Activated CD4-positive, alpha-beta memory T cell treated with anti-CD3 and anti-CD28 coated beads for 36 hours (primary cell): ENCODE measurements around the gene DPP10. TPM values are rescaled to one million over a fixed set of nuclear protein-coding genes. Genes with fewer than 3 reads are reported as not detected.
"Not testable (repeated sequence)": the region's sequence is repeated elsewhere in the genome, so short reads cannot be mapped to it uniquely, and the experiment has no call there.

Experiments
- CTCF ChIA-PET: fragments of 350-600 bp; sonication (Branson Sonifier 250); formaldehyde crosslinking; loops from one replicate; lab custom pipeline; 2021; ENCODE audit warnings: antibody characterized with exemption, inconsistent platforms; lab: Charles Lee
- POLR2A ChIA-PET: fragments of 350-600 bp; sonication (Branson Sonifier 250); formaldehyde crosslinking; loops from one replicate; lab custom pipeline; 2021; ENCODE audit warnings: antibody characterized with exemption; lab: Charles Lee
- DNase-seq: peaks from one replicate; pipeline ENCODE4 v3.0.0-alpha.2; 2020
- H3K27ac Mint-ChIP-seq: one replicate; pipeline ENCODE4 v1.8.0; 2021; ENCODE audit warnings: mixed read lengths
- H3K27me3 Mint-ChIP-seq: one replicate; pipeline ENCODE4 v1.8.0; 2021; ENCODE audit warnings: mixed read lengths
- H3K36me3 Mint-ChIP-seq: one replicate; pipeline ENCODE4 v1.8.0; 2021; ENCODE audit warnings: mixed read lengths
- H3K4me1 Mint-ChIP-seq: one replicate; pipeline ENCODE4 v1.8.0; 2021; ENCODE audit warnings: low read depth, mixed read lengths
- H3K4me3 Mint-ChIP-seq: one replicate; pipeline ENCODE4 v1.8.0; 2021; ENCODE audit warnings: mild to moderate bottlenecking, mixed read lengths
- H3K9me3 Mint-ChIP-seq: one replicate; pipeline ENCODE4 v1.8.0; 2021; ENCODE audit warnings: mixed read lengths
- intact Hi-C: fragments of 100-400 bp; cut with micrococcal nuclease; formaldehyde crosslinking; loops from one replicate; pipeline ENCODE4 v1.15.1; 2023
- total RNA-seq, 2 experiments: library from RNA; stranded (reverse); gene quantifications; one replicate each; pipeline ENCODE4 v1.2.3, GENCODE V29; 2021

The DPP10 gene
- total RNA-seq, 2 experiments from 2014 or later = not detected

DNA sequence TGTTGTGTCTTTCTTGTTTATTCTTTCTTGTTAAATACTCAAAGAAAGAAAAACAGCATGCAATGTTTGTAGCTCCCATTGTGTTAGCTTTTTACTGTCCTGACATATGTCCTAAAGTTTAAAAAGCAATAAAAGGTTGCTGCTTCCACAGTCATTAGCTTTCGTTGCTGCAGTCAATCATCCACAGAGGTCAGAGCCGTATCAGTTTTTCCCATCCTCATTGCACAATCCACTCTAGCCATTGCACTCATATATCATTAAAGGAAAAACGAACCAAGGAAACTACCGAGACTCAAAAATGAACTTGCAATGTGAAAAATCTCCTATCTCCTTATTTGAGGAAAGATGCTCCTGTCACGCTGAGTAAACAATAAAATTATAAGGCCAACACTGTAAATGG, 954.1 kb downstream of the DPP10 start:
- no peak for DNase-seq
- intact Hi-C loops = no loop called here
- Mint-ChIP-seq H3K4me3 (no peak overlapping the region), H3K4me1 (no peaks in the 10 kb centered on the region), H3K27me3 (no peaks in the 10 kb centered on the region), H3K27ac (no peak overlapping the region), H3K9me3 (peaks cover 14% of the 10 kb centered on the region), H3K36me3 (no peaks in the 10 kb centered on the region)
- POLR2A ChIA-PET = no interaction called here
- CTCF ChIA-PET = no interaction called here

DNA sequence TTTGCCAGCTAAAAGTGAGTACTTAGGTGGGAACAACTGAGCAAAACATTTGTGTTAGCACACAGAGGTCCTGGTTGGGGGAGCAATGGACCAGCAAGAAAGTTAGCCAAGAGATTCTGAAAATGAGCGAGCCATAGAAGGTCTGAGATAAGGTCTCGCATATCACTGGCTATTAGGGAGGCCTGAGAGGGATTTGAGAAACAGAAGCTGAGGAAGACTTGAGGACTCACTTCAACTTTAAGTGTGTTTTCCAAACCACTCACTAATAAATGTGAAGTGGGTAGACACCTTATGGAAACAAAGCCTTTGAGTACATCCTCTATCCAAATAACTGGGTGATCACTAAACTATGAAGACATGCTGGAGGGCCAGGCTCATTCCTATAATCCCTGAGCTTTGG, 958.5 kb downstream of the DPP10 start:
- DNase-seq = no peak
- no peak overlapping the region for H3K27ac Mint-ChIP-seq
- no peaks in the 10 kb centered on the region for H3K36me3 Mint-ChIP-seq
- POLR2A ChIA-PET = no interaction called here
- no peak overlapping the region for H3K4me3 Mint-ChIP-seq
- no peaks in the 10 kb centered on the region for H3K4me1 Mint-ChIP-seq
- CTCF ChIA-PET = no interaction called here
- H3K9me3 Mint-ChIP-seq = peaks cover 17% of the 10 kb centered on the region
- H3K27me3 Mint-ChIP-seq = no peaks in the 10 kb centered on the region
- intact Hi-C loops = no loop called here

DNA sequence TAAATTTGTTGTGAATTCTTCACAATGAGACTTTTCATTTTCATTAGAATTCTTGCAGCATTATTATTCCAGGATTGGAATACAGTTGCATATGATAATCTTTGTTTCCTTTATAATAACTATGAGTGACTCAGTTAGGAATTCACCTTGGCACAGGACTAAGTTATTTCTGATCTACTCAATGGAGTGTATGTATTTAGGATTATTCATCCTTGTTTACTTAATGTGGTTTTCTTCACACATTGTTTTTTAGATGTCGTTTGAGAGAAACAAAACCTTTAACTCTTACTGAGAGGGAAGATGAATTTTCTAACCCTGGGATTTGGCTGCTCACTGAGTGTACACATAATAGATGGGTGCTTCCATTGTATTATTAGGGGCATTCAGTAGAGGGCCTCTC, 970.1 kb downstream of the DPP10 start:
- H3K36me3 Mint-ChIP-seq = no peaks in the 10 kb centered on the region
- POLR2A ChIA-PET = no interaction called here
- CTCF ChIA-PET = no interaction called here
- no peaks in the 10 kb centered on the region for H3K4me1 Mint-ChIP-seq
- intact Hi-C loops = no loop called here
- DNase-seq = no peak
- H3K27me3 Mint-ChIP-seq = no peaks in the 10 kb centered on the region
- peaks cover 34% of the 10 kb centered on the region for H3K9me3 Mint-ChIP-seq
- no peak overlapping the region for H3K27ac Mint-ChIP-seq
- H3K4me3 Mint-ChIP-seq = no peak overlapping the region

DNA sequence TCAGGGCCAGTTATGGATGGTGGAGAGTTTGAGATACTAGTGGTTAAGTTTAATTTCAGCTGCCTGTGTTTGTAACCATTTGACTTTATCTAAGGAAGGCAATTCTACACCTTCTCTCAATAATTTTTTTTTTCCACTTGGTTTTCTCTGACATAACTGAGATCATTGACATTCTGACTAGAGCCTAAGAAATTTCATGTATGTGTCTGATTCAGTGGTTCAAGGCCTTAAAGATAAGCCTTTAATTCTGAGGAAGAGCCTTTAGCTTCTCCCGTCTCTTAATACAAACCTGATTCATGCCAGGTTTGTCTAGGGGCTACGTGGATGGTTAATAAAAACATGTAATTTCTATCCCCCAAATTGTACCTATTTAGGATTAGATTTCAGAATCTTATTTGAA, 971.4 kb downstream of the DPP10 start:
- Mint-ChIP-seq H3K4me3 (no peak overlapping the region), H3K36me3 (no peaks in the 10 kb centered on the region), H3K27me3 (no peaks in the 10 kb centered on the region), H3K27ac (no peak overlapping the region), H3K9me3 (peaks cover 39% of the 10 kb centered on the region), H3K4me1 (no peaks in the 10 kb centered on the region)
- POLR2A ChIA-PET = no interaction called here
- no peak for DNase-seq
- intact Hi-C loops = no loop called here
- CTCF ChIA-PET = no interaction called here

DNA sequence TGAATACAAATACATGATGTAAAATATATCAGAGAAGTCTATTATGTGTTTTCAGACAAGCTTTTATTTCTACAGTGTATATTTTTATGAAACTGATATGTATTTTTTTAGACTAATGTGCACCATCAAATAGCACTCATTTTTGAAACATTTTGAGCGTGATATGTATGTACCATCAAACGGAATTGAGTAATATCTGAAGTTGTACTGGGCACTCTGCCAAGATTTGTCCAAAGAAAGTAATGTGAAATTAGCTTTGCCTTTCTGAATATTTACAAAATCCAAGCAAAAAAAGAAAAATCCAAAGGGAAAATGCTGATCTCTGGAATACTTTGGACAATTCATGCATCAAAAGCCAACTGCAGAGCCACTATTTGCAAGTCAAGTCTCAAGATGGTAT, 972.0 kb downstream of the DPP10 start:
- Mint-ChIP-seq H3K36me3 (no peaks in the 10 kb centered on the region), H3K4me1 (no peaks in the 10 kb centered on the region), H3K9me3 (peaks cover 35% of the 10 kb centered on the region), H3K27me3 (no peaks in the 10 kb centered on the region), H3K27ac (no peak overlapping the region), H3K4me3 (no peak overlapping the region)
- ChIA-PET POLR2A (no interaction called here), CTCF (no interaction called here)
- no peak for DNase-seq
- intact Hi-C loops = no loop called here

DNA sequence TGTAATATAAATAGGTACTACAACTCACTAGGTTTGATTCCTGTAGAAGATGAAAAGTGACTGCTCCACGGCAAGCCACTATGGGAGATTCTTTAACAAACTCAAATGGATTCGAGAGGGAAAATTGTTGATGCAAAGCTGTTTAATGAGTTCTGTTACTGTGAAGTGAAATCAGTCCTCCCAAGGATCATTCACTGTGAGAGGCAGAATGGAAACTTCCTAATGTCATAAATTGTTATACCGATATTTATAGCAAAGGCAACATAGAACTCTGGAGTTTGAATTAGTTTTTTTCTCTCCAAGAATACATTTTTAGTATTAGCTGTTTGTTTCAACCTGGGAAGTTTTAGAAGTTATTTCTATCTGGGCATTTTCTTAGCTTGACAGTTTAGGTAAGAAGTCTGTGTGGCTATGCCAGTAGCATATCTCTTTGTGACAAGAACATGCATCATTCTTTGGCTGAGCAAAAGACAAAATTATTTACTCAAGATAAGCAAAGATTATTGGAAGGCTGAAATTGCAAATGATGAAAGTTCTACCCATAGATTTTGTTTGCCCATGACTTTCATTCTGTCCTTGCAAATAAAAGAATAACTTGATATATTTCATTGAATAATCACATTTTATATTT, 979.7 kb downstream of the DPP10 start:
- Mint-ChIP-seq H3K27ac (no peak overlapping the region), H3K27me3 (no peaks in the 10 kb centered on the region), H3K4me1 (no peaks in the 10 kb centered on the region), H3K9me3 (peaks cover 17% of the 10 kb centered on the region), H3K4me3 (no peak overlapping the region), H3K36me3 (no peaks in the 10 kb centered on the region)
- ChIA-PET POLR2A (no interaction called here), CTCF (no interaction called here)
- intact Hi-C loops = no loop called here
- DNase-seq = no peak

GRCh38 chr2:115427436-115427835, 985.0 kb downstream of the DPP10 start:
- intact Hi-C loops = no loop called here
- ChIA-PET CTCF (no interaction called here), POLR2A (no interaction called here)
- H3K27ac Mint-ChIP-seq = no peak overlapping the region
- H3K27me3 Mint-ChIP-seq = no peaks in the 10 kb centered on the region
- no peak for DNase-seq
- no peaks in the 10 kb centered on the region for H3K36me3 Mint-ChIP-seq
- peaks cover 26% of the 10 kb centered on the region for H3K9me3 Mint-ChIP-seq
- no peak overlapping the region for H3K4me3 Mint-ChIP-seq
- H3K4me1 Mint-ChIP-seq = no peaks in the 10 kb centered on the region

- H3K36me3 Mint-ChIP-seq, CTCF ChIA-PET, H3K4me1 Mint-ChIP-seq, intact Hi-C loops, POLR2A ChIA-PET, DNase-seq, H3K4me3 Mint-ChIP-seq, H3K27me3 Mint-ChIP-seq, H3K27ac Mint-ChIP-seq: not testable (repeated sequence)
- H3K9me3 Mint-ChIP-seq = peaks cover 29% of the 10 kb centered on the region
Observed at GRCh38 chr2:115440746-115441145, 998.3 kb downstream of the DPP10 start.

GRCh38 chr2:115443539-115444185, 1001.2 kb downstream of the DPP10 start:
- ChIA-PET CTCF (no interaction called here), POLR2A (no interaction called here)
- H3K27me3 Mint-ChIP-seq = no peaks in the 10 kb centered on the region
- no peaks in the 10 kb centered on the region for H3K36me3 Mint-ChIP-seq
- H3K4me3 Mint-ChIP-seq = no peak overlapping the region
- H3K27ac Mint-ChIP-seq = no peak overlapping the region
- no peaks in the 10 kb centered on the region for H3K4me1 Mint-ChIP-seq
- no peak for DNase-seq
- H3K9me3 Mint-ChIP-seq = peaks cover 33% of the 10 kb centered on the region
- intact Hi-C loops = no loop called here

GRCh38 chr2:115460008-115460407, 1017.6 kb downstream of the DPP10 start:
- Mint-ChIP-seq H3K4me3 (no peak overlapping the region), H3K9me3 (peaks cover 3% of the 10 kb centered on the region), H3K27me3 (no peaks in the 10 kb centered on the region), H3K27ac (no peak overlapping the region), H3K4me1 (no peaks in the 10 kb centered on the region), H3K36me3 (no peaks in the 10 kb centered on the region)
- POLR2A ChIA-PET = no interaction called here
- intact Hi-C loops = no loop called here
- CTCF ChIA-PET = no interaction called here
- no peak for DNase-seq

GRCh38 chr2:115480741-115481140, 1038.3 kb downstream of the DPP10 start:
- no peak for DNase-seq
- ChIA-PET CTCF (no interaction called here), POLR2A (no interaction called here)
- Mint-ChIP-seq H3K27ac (no peak overlapping the region), H3K36me3 (no peaks in the 10 kb centered on the region), H3K4me1 (no peaks in the 10 kb centered on the region), H3K9me3 (peaks cover 21% of the 10 kb centered on the region), H3K27me3 (no peaks in the 10 kb centered on the region), H3K4me3 (no peak overlapping the region)
- intact Hi-C loops = no loop called here

DNA sequence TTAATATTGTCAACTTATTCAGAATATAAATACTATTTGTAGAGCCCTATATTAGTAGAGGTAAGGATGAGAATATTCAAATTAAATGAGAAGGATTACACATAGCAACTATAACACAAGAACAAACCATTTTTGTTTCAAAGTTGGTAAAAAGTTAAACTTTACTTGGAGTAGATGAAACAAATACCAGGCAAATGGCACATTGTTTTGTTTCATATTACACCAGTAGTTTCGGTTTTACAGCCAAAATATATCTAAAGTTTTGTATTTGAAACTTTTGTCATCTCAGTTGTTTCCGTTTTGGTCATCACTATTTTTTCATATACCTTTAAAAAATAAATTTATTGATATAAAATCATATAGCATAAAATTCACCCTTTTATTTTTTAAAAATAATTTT, 1039.4 kb downstream of the DPP10 start:
- intact Hi-C loops = no loop called here
- POLR2A ChIA-PET = no interaction called here
- CTCF ChIA-PET = no interaction called here
- Mint-ChIP-seq H3K4me1 (no peaks in the 10 kb centered on the region), H3K27ac (no peak overlapping the region), H3K9me3 (peaks cover 12% of the 10 kb centered on the region), H3K36me3 (no peaks in the 10 kb centered on the region), H3K27me3 (no peaks in the 10 kb centered on the region), H3K4me3 (no peak overlapping the region)
- DNase-seq = no peak

- Mint-ChIP-seq H3K27ac (no peak overlapping the region), H3K9me3 (peaks cover 12% of the 10 kb centered on the region), H3K27me3 (no peaks in the 10 kb centered on the region), H3K4me1 (no peaks in the 10 kb centered on the region), H3K4me3 (no peak overlapping the region), H3K36me3 (no peaks in the 10 kb centered on the region)
- DNase-seq = no peak
- intact Hi-C loops = no loop called here
- CTCF ChIA-PET = no interaction called here
- POLR2A ChIA-PET = no interaction called here
Observed at GRCh38 chr2:115483666-115484065, 1041.2 kb downstream of the DPP10 start.
